Stimulated activated CD8-positive, alpha-beta memory T cell treated with anti-CD3 and anti-CD28 coated beads, Interleukin-4, amount 100 ng/mL, for 24 hours (primary cell): ENCODE measurements around the gene C19orf85.

ENCODE experiments used
- DNase-seq: peaks from one replicate; pipeline ENCODE4 v3.0.0-alpha.2; 2020; ENCODE audit warnings: low read depth

Gene C19orf85

GRCh38 chr19:55489711-55490477 is 25.3 kb upstream of the C19orf85 start:
- DNase-seq = no peak

DNA sequence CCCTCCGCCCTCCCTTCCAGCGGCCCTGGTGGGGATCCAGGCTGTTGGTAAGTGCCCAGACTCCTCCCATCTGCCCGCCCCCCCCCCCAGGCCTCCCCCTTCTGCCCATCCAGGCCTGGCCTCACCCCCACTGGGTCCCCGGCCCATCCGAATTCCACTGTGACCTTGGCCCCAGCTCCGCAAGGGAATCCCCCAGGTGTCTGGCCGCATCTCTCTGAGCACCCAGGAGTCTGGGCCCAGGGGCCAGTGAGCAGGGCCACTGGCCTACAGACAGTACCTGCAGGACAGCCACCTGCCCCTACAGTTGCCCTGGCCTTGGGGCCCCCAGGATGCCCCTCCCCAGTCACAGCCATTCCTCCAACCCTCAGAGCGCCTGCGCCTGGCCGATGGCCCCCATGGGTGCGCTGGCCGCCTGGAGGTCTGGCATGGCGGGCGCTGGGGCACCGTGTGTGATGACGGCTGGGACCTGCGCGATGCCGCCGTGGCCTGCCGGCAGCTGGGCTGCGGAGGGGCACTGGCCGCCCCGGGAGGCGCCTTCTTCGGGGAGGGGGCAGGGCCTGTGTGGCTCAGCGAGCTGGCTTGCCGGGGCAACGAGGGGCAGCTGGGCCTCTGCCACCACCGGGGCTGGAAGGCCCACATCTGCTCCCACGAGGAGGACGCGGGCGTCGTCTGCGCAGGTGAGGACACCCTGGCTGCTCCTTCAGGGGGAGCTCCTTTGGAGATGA is 24.6 kb upstream of the C19orf85 start:
- no peak for DNase-seq

- DNase-seq = no peak
Measured at GRCh38 chr19:55487924-55488687, 23.6 kb upstream of the C19orf85 start, which contains the start of gene SSC5D. Gene SSC5D, plus strand, starts transcription at chr19:55488436. Its CDS starts 154 bp downstream, at chr19:55488590.

- peak; percentile 25 for DNase-seq
Measured at GRCh38 chr19:55486971-55487923, 22.7 kb upstream of the C19orf85 start.

GRCh38 chr19:55486043-55486970 is 21.8 kb upstream of the C19orf85 start:
- DNase-seq = no peak

GRCh38 chr19:55485439-55486011 is 21.0 kb upstream of the C19orf85 start:
- DNase-seq = no peak

DNA sequence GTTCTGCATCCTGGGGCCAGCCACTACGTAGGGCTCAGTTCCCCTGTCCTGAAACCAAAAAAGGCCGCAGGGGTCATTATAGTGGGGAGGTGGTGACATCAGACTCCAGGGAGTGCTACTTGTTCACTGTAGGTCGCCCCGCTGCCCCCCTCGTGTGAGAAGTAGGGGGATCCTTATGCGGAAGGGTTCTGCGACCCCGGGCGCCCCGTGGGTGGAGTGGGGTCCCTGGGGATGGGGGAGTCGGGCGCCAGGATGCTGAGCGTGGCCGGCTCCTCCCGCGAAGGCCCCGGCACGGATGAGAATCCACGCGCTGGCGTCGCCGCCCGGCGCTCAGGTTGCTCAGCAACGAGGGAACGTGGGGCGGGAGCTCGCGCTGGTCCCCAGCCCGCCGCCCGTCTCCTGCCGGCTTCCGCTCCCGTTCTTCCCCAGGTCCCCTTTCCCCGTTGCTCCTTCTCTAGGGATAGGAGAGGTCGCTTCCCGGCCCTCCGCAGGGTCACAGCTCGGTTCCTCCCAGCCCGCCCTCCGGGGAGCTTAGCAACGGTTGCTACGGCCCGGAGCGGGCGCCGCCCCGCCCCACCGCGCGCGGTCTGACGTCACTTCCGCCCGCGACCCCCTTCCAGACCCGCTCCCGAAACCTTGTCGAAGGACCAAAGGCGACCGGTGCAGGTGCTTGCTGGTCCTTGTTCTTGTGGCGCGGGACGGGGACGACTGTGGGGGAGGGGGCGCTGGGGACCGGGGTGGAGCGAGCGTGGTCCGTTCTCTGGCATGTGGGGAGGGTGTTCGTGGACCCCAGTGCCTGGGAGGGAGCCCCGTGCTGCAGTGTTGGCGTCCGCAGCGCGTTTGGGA is 20.3 kb upstream of the C19orf85 start, which contains the start of gene NAT14:
Gene NAT14 (plus strand): TSS at position 596 of the 846 bp plus-strand sequence. CDS start 521 bp downstream, outside the sequence.
- DNase-seq = peak; percentile 48

GRCh38 chr19:55483706-55484592 is 19.4 kb upstream of the C19orf85 start:
- no peak for DNase-seq

DNA sequence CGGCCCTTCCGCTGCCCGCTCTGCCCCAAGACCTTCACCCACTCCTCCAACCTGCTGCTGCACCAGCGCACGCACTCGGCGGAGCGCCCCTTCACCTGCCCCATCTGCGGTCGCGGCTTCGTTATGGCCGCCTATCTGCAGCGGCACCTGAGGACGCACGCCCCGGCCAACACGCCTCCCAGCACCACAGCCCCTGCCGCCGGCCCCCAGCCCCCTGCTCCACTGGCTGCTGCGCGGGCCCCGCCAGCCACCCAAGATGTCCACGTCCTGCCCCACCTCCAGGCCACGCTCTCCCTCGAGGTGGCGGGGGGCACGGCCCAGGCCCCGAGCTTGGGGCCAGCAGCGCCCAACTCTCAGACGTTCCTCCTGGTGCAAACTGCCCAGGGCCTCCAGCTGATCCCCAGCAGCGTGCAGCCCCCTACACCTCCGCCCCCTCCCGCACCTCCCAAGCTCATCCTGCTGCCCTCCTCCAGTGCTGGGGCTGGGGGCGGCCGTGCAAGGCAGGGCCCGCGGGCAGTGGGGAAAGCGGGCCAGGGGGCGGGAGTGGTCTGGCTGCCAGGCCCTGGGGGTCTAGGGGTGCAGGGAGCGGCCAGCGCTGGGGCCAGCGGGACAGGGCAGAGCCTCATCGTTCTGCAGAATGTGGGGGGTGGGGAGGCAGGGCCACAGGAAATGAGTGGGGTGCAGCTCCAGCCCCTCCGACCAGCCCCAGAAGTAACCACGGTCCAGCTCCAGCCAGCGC is 18.6 kb upstream of the C19orf85 start:
- DNase-seq = no peak

DNA sequence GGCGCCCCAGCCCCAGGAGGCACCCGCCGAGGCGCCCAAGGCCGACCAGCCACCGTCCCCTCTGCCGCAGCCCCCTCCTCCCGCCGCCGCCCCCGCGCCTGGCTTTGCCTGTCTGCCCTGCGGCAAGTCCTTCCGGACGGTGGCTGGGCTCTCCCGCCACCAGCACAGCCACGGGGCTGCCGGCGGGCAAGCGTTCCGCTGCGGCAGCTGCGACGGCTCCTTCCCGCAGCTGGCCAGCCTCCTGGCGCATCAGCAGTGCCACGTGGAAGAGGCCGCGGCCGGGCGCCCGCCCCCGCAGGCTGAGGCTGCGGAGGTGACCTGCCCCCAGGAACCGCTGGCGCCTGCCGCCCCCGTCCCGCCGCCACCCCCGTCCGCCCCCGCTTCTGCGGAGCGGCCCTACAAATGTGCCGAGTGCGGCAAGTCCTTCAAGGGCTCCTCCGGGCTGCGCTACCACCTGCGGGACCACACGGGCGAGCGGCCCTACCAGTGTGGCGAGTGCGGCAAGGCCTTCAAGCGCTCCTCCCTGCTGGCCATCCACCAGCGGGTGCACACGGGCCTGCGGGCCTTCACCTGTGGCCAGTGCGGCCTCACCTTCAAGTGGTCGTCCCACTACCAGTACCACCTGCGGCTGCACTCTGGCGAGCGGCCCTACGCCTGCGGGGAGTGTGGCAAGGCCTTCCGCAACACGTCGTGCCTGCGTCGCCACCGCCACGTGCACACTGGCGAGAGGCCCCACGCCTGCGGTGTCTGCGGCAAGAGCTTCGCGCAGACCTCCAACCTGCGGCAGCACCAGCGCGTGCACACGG is 17.8 kb upstream of the C19orf85 start:
- no peak for DNase-seq

DNA sequence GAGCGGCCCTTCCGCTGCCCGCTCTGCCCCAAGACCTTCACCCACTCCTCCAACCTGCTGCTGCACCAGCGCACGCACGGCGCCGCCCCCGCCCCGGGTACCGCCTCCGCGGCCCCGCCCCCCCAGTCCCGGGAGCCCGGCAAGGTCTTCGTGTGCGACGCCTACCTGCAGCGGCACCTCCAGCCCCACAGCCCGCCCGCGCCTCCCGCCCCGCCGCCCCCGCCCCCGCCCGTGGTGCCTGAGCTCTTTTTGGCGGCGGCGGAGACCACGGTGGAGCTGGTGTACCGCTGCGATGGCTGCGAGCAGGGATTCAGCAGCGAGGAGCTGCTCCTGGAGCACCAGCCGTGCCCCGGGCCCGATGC is 17.2 kb upstream of the C19orf85 start:
- DNase-seq = no peak

GRCh38 chr19:55481148-55481793 is 16.7 kb upstream of the C19orf85 start:
- DNase-seq = no peak

- DNase-seq = no peak
Measured at GRCh38 chr19:55479451-55480230, 15.1 kb upstream of the C19orf85 start.

DNA sequence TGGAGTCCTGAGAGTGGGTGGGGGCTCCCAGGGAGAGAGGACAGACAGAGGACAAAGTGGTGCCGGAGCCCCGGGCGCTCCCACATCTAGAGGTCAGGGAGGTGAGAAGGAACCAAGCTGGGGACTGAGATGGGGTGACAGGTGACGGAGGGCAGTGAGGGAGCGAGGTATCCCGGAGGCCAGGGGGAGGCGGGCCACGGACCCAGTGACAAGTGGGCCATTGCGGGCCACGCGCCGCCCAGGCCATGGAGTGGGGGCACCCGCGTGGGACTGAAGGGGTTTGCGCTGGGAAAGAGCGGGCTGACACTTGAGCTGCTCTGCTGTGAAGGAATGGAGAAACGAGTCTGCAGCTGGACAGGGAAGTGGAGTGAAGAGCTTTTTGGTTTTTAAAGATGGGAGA is 14.5 kb upstream of the C19orf85 start:
- no peak for DNase-seq

DNA sequence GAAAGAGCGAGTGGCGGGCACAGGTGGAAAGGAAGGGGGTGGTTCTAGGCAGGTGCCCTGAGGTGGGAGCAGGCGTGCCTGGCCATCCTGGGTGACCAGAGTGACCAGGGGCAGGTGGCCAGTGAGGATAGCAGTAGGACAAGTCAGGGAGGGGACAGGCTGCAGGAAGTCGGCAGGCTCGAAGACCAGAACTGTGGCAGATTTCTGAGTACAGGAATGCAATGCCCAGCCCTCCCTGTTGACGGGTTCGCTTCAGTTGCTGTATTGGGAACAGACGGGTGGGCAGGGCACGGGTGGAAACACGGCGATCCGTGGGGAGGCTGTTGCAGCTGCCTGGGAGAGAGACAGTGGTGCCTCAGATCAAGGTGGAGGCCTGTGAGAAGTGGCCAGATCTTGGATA is 13.8 kb upstream of the C19orf85 start:
- no peak for DNase-seq
